Ovary (tissue), 3 donors: ENCODE data around the gene BUD23.

Source experiments
- CTCF ChIP-seq, 3 donors: fragments of 450-650 bp in 2 of 3; fragments of 200-600 bp in 1 of 3; IDR thresholded peaks; one replicate each; pipeline versions ENCODE4 v1.5.1 to v1.8.0; 2016 to 2022; ENCODE audit warnings: antibody characterized with exemption in 3 of 3, mild to moderate bottlenecking in 1 of 3
- EP300 ChIP-seq: sonication (generic); formaldehyde crosslinking; IDR thresholded peaks from one replicate; pipeline ENCODE4 v1.6.1; 2017; ENCODE audit warnings: antibody characterized with exemption
- POLR2A ChIP-seq: fragments of 450-650 bp; IDR thresholded peaks from one replicate; pipeline ENCODE4 v1.6.1; 2017; ENCODE audit warnings: antibody characterized with exemption, mild to moderate bottlenecking, moderate library complexity
- donor health status: DM: no; HTN: no; CAD: no.

- TF ChIP-seq CTCF (IDR thresholded peaks at IDR 0.05) (no peak), POLR2A (no peak), EP300 (no peak)
Measured at GRCh38 chr7:73700581-73701134, 17.3 kb downstream of the BUD23 start.
